ENCODE data around the gene MTURN.

The MTURN gene

DNA sequence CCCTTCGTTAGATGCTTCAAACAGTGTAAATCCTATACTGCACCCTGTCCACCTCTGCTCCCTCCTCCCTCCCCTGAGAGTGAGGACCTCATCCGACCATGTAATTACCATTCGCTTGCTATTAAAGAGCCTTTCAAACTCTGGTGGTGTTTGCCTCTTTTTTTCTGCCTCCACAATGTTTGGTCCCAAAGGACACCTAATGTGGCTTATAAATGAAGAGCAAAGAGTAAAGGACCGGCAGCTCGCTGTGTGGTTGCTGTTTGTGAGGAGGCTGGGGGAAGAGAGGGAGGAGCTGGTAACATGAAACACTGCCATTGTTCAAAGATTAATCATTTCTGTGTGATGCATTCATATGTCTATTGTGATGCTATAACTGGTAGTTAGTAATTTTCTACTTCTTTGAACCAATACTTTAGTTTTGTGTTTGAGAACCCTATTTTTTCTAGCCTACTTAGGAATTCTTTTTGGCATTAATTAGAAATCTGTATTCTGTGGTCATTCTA is 27.9 kb downstream of the MTURN start:
- DNase-seq: peak; percentile 26

DNA sequence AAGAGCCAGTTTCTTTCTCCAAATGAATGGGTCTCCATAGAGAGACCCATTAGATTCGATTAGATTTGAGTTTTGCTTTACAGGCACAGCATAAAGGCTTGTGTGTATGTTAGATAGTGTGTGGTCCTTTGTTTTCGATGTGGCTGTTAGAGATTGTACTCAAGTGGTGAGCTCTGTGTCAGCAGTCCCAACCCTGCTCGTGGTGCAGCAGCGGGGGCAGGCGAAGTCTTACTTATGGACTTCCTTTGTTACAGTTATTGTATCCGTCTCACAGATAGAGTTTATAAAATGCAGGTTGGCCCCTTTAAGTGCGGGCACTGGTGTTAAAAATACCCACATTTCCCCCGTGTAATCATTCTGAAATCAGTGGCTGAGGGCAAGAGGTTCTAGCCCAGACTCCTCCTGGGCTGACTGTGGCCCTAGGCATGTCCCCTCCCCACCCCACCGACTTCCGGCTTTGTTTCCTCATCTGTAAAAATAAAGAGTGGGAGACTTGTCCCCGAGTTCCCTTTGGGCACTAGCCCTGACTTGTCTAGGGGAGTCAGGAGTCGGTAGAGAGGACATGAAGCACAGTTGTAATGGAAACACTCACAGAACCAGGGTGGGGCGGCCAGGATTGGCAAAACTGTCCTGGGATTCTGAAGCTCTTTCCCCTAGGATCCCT is 28.6 kb downstream of the MTURN start:
- peak; percentile 13 for DNase-seq

DNA sequence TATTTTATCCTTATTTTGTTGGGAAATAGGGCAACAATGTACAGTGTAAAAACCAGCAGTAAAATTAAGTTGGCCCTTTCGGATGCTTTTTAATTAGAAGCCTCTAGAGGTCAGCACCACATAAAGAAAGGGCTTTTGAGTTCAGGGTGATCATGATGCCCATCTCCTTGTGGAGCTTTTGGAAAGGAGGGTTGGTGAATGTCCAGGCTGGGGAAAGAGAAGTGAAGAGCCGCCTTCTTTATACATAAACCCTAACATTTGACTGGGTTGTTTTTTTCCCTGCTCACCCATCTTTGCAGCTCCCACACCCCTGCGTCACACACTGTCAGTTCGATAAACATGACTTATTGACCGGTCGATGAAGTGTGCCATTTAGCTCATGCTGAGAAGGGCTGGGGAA is 29.8 kb downstream of the MTURN start:
- no peak for DNase-seq

DNA sequence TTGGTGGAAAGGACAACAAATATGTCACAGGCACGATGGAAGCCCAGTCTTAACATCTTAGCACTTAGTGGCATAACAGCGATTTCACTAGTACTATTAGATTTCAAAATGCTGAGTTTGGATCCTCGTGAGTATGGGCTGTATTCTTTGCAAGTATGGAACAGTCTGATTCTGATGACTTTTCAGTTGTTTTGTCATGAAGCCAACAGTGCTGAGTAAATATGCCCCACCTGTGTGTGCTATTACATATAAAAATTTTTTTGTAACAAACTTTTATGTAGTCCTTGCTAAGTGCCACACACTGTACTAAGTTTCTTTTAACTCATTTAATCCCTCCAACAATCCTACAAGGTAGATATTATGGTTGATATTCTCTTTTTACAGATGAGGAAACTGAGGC is 30.8 kb downstream of the MTURN start:
- DNase-seq: no peak

DNA sequence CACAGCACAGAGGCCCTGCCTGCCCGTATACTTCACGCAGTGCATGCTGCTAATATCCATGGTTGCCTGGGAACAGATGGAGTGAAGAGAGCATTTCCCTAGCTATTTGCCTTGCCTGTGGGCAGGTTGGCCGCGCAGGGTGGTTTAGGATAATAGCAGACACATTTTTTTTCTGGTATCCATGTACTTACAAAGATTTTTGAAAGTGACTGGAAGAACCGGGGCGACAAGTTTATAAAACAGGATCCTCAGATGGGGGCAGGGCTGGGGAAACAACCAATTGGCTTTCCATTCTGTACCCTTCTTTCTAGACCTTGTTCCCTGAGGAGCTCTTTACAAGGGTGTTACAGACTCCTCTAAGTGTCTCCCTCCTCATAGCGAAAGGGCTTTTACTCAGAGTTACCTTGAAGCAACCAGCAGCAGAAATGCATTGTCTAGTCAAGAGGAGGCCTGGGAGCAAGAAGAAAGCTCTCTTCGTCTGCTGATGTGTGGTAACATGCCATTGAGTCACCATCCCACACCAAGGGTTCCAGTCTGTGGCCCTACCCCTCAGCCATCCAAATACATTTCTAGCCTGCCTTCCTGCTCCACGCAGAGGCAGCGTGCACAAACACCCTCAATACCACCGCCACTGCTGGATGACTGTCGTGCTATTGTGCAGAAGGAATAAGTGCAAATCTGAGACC is 31.5 kb downstream of the MTURN start:
- no peak for DNase-seq

DNA sequence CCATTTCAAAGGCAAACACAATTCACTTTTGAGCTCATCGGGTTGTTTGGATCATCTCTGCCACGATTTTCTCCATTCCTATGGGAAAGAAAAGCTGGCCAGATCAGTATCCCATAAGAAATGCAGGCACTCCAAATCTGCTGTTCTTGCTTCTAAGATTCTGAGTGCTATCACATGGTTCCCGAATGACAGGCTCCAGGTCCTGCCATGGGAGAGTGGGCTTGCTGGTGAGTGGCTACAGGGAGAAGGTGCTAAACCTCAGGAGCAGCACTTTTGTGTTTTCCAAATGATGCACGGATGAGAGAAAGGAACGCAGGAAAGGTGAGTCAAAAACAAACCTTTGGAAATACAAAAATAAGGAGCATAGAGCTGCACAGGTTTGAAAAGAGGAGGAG is 32.1 kb downstream of the MTURN start:
- DNase-seq: no peak

DNA sequence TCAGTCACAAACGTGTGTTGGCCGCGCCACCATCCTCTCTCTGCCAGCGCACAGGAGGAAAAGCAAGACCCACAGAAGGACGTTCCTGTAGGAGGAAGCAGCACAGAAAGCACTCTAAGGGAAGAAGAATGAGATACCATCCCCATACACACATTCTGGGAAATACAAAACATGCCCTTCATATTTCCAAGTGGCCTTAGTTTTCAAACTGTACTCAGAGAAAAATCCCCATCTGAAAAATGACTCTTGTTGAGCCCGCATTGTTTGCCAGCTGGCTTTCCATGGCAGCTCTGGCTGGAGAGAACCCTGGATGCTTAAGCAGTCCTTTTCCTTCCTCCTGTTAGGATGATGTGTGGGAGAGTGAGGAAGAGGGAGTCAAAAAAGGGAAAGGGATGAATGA is 33.1 kb downstream of the MTURN start:
- no peak for DNase-seq

DNA sequence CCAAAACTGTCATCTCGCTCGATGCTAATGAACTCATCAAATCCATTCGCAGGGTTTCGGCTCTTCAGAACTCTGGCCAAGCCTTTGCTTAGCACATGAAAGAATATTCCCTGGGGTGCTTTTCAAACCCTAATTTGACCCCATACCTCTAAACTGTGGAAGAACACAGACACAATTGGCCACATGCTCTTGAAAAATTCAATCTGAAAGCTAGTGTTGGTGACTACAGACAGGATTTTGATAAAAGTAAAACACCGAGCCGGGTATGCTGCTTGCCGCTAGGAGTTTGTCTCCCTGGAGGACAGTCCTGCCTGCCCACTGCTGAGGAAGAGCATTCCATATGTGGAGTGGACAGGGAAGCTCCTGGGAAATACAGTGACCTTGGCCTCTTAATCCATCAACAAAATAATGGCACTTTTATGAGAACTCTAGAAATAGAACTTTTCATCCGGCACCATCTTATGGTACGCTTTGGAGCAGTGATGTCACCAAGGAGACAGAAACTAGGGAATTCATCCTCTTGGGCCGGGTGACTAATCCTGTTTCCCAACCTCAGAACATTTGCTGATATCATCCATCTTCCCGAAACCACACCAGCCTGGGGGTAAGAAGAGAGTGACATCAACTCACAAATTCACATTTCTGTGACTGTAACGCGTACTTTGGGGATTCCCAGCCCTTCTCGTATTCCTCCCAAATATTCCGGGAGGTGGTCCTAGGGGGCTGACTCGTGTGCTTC is 34.2 kb downstream of the MTURN start:
- no peak for DNase-seq

DNA sequence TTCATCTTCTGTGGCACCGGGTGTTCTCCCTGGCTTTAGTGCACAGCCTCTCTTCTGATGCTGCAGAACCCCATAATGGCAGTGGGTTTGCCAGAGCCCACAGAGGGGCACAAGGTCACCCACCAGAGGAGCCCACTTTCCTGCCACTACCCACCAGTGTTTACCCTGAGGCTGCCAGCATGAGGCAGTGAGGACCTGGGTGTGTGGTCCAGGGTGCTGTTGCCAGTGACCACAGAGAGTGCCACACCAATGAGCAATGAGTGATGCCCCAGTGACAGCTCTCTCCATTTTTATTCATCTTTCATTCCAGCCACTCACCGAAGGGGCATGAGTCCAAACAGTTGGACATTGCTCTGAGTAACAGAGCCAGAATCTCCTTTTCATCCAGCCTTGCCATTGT is 34.8 kb downstream of the MTURN start:
- no peak for DNase-seq

DNA sequence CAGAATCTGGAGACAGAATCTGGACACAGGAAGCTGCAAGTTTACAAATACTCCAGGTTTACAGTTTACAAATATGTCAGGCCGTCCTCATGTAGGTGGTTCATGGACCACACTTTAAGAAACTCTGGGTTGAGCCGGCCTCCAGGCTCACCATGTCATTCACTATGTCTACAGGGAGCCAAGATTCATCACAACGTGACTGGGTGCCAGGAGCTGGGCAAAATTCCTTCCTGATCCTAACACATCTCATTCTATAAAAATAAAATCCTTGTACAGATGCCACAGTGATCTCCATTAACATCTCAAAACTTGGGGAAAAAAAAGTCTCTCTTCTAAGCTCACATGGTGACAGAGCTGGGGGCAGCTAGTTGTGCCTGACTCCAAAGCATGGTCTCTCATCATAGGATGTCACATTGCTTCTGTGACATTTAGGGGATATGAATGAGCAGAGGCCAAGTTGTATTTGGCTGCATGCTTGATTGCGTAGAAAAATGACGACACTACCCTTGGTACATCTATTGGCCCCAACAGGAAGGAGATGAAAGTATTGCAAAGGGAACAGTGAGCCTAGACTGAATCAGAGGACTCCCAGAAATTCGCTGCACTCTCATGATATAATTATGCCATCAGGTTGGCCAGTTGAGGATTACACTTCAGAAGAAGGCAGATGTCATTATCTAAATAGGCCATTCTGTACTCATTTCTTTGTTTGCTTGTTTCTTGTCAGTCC is 35.9 kb downstream of the MTURN start:
- no peak for DNase-seq

DNA sequence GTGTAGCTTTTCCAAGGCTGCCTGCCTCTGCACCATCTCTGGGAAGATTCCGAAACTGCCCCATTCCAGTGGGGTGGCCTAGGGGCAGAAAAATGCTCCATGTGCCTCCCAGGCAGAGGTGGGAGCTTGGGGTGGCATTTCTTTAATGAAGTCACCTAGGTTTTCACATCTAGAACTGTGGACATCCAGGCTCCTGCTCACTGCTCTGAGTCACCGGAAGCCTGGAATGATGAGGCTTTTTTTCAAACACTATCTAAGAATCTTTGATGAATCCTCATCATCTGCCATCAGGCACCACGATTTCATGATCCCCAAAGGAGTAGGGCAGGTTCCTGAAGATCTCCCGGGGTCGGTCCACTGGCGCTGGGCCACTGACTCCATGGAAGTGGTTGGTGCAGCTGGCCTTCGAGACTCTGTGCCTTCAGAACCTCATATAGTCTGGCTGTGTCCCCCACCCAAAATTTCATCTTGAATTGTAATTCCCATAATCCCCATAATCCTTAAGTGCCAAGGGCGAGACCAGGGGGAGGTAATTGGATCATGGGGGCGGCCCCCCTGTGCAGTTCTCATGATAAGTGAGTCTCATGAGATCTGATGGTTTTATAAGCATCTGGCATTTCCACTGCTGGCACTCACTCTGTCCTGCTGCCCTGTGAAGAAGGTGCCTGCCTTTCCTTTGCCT is 37.1 kb downstream of the MTURN start:
- DNase-seq: no peak

DNA sequence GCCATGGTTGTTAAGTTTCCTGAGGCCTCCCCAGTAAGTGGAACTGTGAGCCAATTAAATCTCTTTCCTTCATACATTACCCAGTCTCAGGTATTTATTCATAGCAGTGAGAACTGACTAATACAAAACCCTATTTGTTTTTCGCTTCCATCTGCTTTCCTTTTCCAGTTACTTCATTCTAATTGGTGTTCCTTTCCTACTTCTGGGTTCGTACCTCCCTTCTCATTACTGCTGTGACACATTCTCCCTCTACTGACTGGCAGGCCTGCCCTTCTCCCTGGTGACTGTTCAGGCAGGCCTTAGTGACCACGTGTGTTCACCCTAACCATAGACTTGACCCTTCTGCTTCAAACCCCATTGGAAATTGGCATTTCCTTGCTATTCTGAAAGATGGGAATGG is 37.7 kb downstream of the MTURN start:
- no peak for DNase-seq

DNA sequence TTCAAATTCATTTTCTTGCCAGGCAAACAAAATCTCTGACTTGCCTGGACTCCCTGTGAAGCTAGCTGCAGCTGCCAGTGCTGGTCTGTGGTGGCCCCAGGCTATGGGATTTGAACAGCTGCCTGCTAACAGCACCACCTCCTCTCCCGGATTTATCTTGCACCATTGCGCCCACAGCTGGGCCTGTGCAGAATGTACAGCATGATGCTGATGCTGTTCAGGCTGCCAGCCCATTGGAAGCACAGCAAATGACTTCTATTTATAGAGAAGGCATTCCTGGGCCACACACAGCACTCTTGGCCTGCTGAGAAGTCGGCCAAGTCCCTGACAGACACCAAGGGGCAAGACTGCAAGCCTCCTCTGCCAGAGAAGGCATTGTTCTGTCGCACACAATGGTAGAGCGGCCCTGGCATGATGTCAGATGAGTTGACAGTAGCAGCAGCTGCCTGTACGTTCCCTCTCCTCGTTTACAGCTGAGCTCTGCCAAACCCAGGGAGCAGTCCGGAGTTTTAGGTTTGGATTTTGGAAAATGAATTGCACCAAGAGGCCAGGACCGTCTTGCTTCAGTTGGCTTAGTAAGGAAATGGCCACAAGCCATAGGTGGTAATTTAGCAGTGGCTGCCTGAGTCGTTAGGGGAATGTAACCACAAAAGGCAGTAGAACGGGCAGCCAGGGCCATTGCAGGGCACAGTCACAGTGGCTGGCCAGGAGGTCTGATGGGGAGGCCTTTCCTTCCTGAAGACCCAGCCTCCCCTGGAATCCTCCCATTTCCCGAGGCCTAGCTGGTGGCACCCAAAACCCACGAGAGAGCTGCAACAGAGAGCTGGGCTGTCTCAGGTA is 38.5 kb downstream of the MTURN start:
- no peak for DNase-seq

DNA sequence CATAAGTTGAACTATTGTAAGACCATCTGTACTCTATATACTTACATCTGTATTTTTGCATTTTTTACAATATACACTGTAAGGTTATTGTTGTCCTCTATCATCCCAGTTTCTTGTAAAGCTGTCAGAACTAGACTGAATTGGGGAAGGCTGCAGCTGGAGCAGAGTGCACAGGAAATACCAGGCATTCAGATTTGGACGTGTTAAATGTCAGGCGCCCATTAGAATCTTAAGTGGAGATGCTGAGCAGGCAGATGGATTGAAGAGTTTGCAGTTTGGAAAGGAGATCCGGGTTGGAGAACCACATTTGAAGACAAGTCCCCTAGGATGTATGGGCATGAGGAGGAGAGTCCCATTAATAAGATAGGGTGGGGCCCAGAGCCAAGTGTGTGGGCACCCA is 40.4 kb downstream of the MTURN start:
- DNase-seq: no peak

DNA sequence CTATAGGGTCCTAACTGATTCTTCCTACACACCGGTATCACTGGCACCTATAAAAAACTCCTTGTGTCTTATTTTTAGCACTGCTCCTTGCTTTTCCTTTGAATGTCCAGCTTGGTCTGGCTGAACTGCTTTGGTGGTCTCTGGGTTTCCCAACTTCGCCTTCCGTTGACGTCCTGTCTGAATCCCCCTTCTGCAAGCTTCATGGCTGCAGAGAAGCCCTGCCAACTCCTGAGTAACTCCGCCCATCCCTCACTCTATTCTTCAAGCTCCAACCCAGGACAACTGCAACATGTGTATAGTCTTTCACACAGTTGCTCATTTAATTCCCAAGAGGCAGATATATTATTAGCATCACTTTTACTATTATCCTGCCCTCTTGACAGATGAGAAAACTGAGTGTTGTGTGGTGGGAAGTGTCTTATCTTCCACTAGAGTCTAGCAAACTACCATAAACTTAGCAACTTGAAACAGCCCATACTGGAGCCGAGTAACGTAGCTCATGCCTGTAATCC is 40.9 kb downstream of the MTURN start:
- no peak for DNase-seq

DNA sequence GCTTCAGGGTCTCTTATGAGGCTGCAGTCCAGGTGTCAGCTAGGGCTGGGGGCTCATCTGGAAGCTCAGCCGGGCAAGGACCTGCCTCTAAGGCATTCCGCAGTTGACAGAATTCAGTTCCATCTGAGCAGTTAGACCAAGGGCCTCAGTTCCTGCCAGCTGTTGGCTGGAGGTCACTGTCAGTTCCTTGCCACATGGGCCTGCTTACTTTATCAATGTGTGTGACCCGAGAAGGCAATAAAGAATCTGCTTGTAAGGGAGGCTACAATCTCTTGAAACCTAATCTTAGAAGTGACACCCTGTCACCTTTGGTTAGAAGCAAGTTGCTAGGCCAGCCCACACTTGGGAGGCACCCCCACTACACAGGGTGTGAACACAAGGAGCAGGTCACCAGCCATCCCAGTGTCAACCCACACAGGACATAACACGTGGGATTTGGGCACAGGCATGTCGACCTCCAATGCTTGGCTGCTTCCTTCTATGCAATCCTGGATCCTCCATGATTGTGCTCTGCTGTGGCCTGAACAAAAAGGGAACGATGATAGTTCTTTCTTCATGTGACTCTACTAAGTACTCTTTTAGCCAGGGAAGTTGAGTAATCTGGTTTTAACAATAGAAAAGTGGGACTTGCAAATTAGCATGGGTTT is 41.8 kb downstream of the MTURN start:
- DNase-seq: no peak

DNA sequence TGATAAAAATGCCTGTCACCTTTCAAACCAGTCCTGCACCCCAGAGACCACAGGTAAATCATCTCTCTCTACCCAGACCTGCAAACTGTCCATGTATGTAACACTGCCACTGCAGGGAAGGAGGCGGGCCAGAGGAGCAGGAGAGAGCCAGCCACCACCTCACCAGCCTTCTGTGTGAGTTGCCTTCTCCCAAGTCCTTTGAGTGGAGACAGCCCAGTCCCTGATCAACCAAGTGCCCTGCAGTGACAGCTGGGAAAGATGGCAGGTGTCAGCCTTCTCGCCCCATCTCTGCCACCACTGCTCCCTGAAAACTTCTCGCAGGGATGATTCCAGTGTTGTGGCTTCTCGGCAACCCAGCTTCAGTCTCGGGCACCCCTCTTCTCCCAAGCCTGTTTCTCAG is 42.4 kb downstream of the MTURN start:
- no peak for DNase-seq

DNA sequence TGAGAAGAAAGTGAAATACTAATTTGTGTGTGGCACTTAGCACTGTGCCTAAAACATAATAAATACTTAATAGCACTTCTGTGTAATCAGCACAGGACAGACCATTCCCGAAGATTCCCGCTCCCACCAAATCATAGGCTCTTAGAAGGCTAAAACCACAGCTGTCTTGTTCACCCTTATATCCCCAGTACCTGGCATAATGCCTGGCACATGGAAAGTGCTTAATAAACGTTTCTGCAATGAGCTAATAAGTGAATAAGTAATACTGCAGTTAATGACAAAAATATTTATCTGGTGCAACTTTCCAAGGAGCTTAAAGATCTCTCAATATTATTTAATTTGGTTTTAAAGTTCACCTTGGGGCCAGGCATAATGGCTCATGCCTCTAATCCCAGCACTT is 43.2 kb downstream of the MTURN start:
- DNase-seq: no peak

DNA sequence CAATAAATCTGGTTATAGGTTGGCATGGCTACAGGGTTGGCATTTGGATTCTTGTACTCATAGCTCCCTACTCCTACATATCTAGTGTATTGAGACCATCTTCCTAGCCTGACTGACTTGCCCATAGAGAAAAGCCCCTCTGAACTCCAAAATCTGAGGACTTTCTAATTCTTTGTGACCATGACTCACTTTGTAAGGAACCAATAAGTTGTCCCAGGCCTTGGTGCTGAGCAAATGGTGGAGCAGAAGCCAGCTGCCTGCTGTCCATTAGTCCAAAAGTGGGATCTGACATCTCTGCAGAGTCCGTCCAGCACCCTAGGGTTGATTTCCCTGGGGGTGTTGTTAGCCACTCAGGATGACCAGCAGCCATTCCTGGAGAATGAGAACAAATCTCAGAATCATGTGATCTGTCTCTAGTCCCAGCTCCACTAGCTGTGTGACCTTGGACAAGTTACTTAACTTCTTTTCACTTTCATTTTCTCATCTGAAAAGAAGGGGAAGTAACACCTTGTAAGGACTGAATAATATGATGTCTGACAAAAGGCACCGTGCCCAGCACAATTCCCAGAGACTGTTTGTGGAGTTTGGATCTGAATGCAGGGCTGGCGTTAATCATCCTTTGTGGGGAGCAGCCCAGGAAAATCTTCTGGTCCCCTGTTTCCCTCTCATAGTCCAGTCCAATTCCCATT is 44.1 kb downstream of the MTURN start:
- no peak for DNase-seq

DNA sequence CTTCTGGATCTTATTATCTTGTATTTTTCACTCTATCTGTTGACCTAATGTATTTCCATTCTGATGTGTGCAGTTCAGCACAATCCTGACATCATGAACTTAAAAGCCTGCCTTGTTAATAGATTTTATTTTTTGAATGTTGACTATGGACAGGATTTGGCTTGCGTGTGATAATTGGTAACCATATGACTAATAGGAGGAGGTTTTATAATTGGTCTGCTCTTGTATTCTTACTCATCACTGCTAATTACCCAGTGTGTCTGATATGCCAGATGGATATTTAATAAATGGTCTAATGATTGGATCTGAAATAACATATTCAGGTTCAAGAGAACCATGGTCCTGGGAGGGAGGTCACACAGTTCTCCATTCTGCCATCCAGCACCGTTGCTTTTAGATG is 45.9 kb downstream of the MTURN start:
- DNase-seq: no peak
